Suprapubic skin (tissue), 4 donors: ENCODE results near the gene MTMR2.

ENCODE experiments used
- EP300 ChIP-seq: sonication (generic); formaldehyde crosslinking; IDR thresholded peaks from one replicate; pipeline ENCODE4 v1.6.1; 2017; ENCODE audit warnings: antibody characterized with exemption
- POLR2A ChIP-seq, 2 donors: fragments of 450-650 bp; IDR thresholded peaks; one replicate each; pipeline ENCODE4 v1.6.1; 2017; ENCODE audit warnings: antibody characterized with exemption in 2 of 2, mild to moderate bottlenecking in 2 of 2, moderate library complexity in 2 of 2
- POLR2AphosphoS5 ChIP-seq, 3 donors: sonication (generic); formaldehyde crosslinking; IDR thresholded peaks; one replicate each; pipeline ENCODE4 v1.6.1; 2017; ENCODE audit warnings: antibody characterized with exemption in 3 of 3
- TF ChIP-seq, protein P1 (sequence below), 2 donors: fragments of 200-600 bp in 1 of 2; fragments of 450-650 bp in 1 of 2; sonication (generic) in 1 of 2; IDR thresholded peaks; one replicate each; pipeline ENCODE4 v1.5.1; 2016 to 2019; ENCODE audit warnings: antibody characterized with exemption in 2 of 2, mild to moderate bottlenecking in 1 of 2, moderate library complexity in 1 of 2

GRCh38 chr11:95948637-95949036 is 24.7 kb upstream of the MTMR2 start:
- TF ChIP-seq POLR2AphosphoS5 (IDR thresholded peaks at IDR 0.05) (no peak), POLR2A (IDR thresholded peaks at IDR 0.05) (no peak), EP300 (no peak)
- TF ChIP-seq, protein P1, sequence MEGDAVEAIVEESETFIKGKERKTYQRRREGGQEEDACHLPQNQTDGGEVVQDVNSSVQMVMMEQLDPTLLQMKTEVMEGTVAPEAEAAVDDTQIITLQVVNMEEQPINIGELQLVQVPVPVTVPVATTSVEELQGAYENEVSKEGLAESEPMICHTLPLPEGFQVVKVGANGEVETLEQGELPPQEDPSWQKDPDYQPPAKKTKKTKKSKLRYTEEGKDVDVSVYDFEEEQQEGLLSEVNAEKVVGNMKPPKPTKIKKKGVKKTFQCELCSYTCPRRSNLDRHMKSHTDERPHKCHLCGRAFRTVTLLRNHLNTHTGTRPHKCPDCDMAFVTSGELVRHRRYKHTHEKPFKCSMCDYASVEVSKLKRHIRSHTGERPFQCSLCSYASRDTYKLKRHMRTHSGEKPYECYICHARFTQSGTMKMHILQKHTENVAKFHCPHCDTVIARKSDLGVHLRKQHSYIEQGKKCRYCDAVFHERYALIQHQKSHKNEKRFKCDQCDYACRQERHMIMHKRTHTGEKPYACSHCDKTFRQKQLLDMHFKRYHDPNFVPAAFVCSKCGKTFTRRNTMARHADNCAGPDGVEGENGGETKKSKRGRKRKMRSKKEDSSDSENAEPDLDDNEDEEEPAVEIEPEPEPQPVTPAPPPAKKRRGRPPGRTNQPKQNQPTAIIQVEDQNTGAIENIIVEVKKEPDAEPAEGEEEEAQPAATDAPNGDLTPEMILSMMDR (IDR thresholded peaks at IDR 0.05): no peak
